Gastrocnemius medialis (tissue), 4 donors: ENCODE results near the gene PKP4. TPM values are rescaled to one million over a fixed set of nuclear protein-coding genes. Genes with fewer than 3 reads are reported as not detected.
A peak's percentile ranks its signal among the peaks of the same experiment; 100 is the strongest.
"Not testable (repeated sequence)": the region's sequence is repeated elsewhere in the genome, so short reads cannot be mapped to it uniquely, and the experiment has no call there.

Source experiments
- ATAC-seq, 2 donors: fragments of 150-250 bp; one replicate each; pipeline ENCODE4 v1.9.1; 2016
- DNase-seq, 2 donors: peaks; one replicate each; pipeline ENCODE4 v3.0.0-alpha.2; 2019
- H3K27ac ChIP-seq, 4 donors: fragments of 200-600 bp; sonication (generic); 1 replicate in 1 of 4; 2 replicates in 3 of 4; pipeline ENCODE4 v1.5.1; 2016 to 2018; ENCODE audit warnings: mild to moderate bottlenecking in 2 of 4, moderate library complexity in 1 of 4
- H3K27me3 ChIP-seq, 3 donors: fragments of 200-600 bp; sonication (generic) in 2 of 3; 1 replicate in 1 of 3; 2 replicates in 2 of 3; pipeline versions ENCODE4 v1.5.1 to v1.6.0; 2016 to 2019; ENCODE audit warnings: mild to moderate bottlenecking in 1 of 3, moderate library complexity in 1 of 3
- H3K36me3 ChIP-seq, 2 donors: fragments of 200-600 bp; sonication (generic) in 1 of 2; one replicate each; pipeline ENCODE4 v1.5.1; 2017 to 2018
- H3K4me1 ChIP-seq, 2 donors: fragments of 200-600 bp; sonication (generic) in 1 of 2; one replicate each; pipeline ENCODE4 v1.5.1; 2016 to 2017; ENCODE audit warnings: mild to moderate bottlenecking in 2 of 2
- H3K4me3 ChIP-seq, 4 donors: fragments of 200-600 bp; sonication (generic) in 3 of 4; 1 replicate in 1 of 4; 2 replicates in 3 of 4; pipeline ENCODE4 v1.5.1; 2016 to 2019; ENCODE audit warnings: mild to moderate bottlenecking in 2 of 4
- H3K9me3 ChIP-seq, 3 donors: fragments of 200-600 bp; sonication (generic) in 2 of 3; 1 replicate in 1 of 3; 2 replicates in 2 of 3; pipeline ENCODE4 v1.5.1; 2016 to 2019
- CTCF ChIP-seq, 5 experiments: fragments of 450-650 bp in 3 of 5; fragments of 200-600 bp in 2 of 5; sonication (generic) in 2 of 5; IDR thresholded peaks in 4 of 5; conservative IDR thresholded peaks in 1 of 5; 1 replicate in 4 of 5; 2 replicates in 1 of 5; pipeline ENCODE4 v1.5.1; 2016 to 2019; ENCODE audit warnings: antibody characterized with exemption in 5 of 5, mild to moderate bottlenecking in 3 of 5, moderate library complexity in 3 of 5
- POLR2A ChIP-seq, 2 donors: fragments of 450-650 bp; IDR thresholded peaks; one replicate each; pipeline ENCODE4 v1.6.1; 2017; ENCODE audit warnings: antibody characterized with exemption in 2 of 2, mild to moderate bottlenecking in 2 of 2, moderate library complexity in 2 of 2
- in situ Hi-C, 4 donors: fragments of 200-750 bp; cut with MboI; loops; one replicate each; pipeline versions ENCODE4 v1.15.0 to v1.8.0; 2017; ENCODE audit warnings: low sequenced_read_pairs in 4 of 4
- intact Hi-C: fragments of 100-400 bp; cut with DNase I; formaldehyde crosslinking; loops from one replicate; pipeline ENCODE4 v1.15.1; 2023; ENCODE audit warnings: low total_unique reads
- total RNA-seq, 4 donors: library from RNA; depleted of rRNA; stranded (reverse); fragments of >200 nt; gene quantifications; one replicate each; pipeline versions ENCODE4 v1.1.0 to v1.2.3, GENCODE V29; 2016

Gene PKP4
- total RNA-seq, 4 donors from 2014 or later = 15.3 to 36.0 (median 25.6) TPM

- no peak overlapping the region for H3K27ac ChIP-seq
- DNase-seq (no peak), ATAC-seq (no peak)
- no peaks in the 10 kb centered on the region for H3K4me1 ChIP-seq
- H3K36me3 ChIP-seq = peaks cover 0 to 6% of the 10 kb centered on the region in 2 donors
- H3K4me3 ChIP-seq = no peak overlapping the region
- no peaks in the 10 kb centered on the region for H3K9me3 ChIP-seq
- intact Hi-C loops (no loop called here), in situ Hi-C loops (no loop called here)
- no peak for TF ChIP-seq POLR2A (IDR thresholded peaks at IDR 0.05)
- TF ChIP-seq CTCF (IDR thresholded peaks at IDR 0.05 in 4 of 5, conservative IDR thresholded peaks at IDR 0.05 in 1 of 5) = no peak
- H3K27me3 ChIP-seq = no peaks in the 10 kb centered on the region
Measured at GRCh38 chr2:158467248-158467647, 10.5 kb downstream of the PKP4 start.

GRCh38 chr2:158472829-158473228 lies 16.1 kb downstream of the PKP4 start:
- intact Hi-C loops, H3K27me3 ChIP-seq, H3K27ac ChIP-seq, H3K9me3 ChIP-seq, DNase-seq, ATAC-seq, H3K36me3 ChIP-seq, H3K4me3 ChIP-seq, H3K4me1 ChIP-seq, in situ Hi-C loops: not testable (repeated sequence)

- H3K4me3 ChIP-seq, H3K4me1 ChIP-seq, H3K27me3 ChIP-seq, ATAC-seq, intact Hi-C loops, H3K27ac ChIP-seq, DNase-seq, in situ Hi-C loops, H3K36me3 ChIP-seq, H3K9me3 ChIP-seq: not testable (repeated sequence)
Measured at GRCh38 chr2:158473300-158473699, 16.5 kb downstream of the PKP4 start.

- Histone ChIP-seq H3K4me3 (no peak overlapping the region), H3K36me3 (peaks cover 0 to 6% of the 10 kb centered on the region in 2 donors), H3K9me3 (no peaks in the 10 kb centered on the region), H3K27ac (no peak overlapping the region), H3K4me1 (peaks cover 0 to 9% of the 10 kb centered on the region in 2 donors), H3K27me3 (no peaks in the 10 kb centered on the region)
- intact Hi-C loops = no loop called here
- TF ChIP-seq POLR2A (IDR thresholded peaks at IDR 0.05) = no peak
- no peak for TF ChIP-seq CTCF (IDR thresholded peaks at IDR 0.05 in 4 of 5, conservative IDR thresholded peaks at IDR 0.05 in 1 of 5)
- in situ Hi-C loops = no loop called here
- DNase-seq (no peak), ATAC-seq (no peak)
Measured at GRCh38 chr2:158473719-158474392, 17.1 kb downstream of the PKP4 start.

- intact Hi-C loops, H3K27me3 ChIP-seq, in situ Hi-C loops: not testable (repeated sequence)
Measured at GRCh38 chr2:158474526-158475011, 17.8 kb downstream of the PKP4 start.

GRCh38 chr2:158477202-158477601 lies 20.4 kb downstream of the PKP4 start:
- no peak for DNase-seq
- H3K4me1 ChIP-seq = peaks cover 0 to 9% of the 10 kb centered on the region in 2 donors
- no peak overlapping the region for H3K4me3 ChIP-seq
- no peaks in the 10 kb centered on the region for H3K36me3 ChIP-seq
- peak overlapping the region in 1 of 4 donors; percentile 2 for H3K27ac ChIP-seq
- no peaks in the 10 kb centered on the region for H3K9me3 ChIP-seq
- intact Hi-C loops (no loop called here), in situ Hi-C loops (no loop called here)
- H3K27me3 ChIP-seq = no peaks in the 10 kb centered on the region
- TF ChIP-seq POLR2A (IDR thresholded peaks at IDR 0.05) (no peak), CTCF (IDR thresholded peaks at IDR 0.05 in 4 of 5, conservative IDR thresholded peaks at IDR 0.05 in 1 of 5) (no peak)
- no peak for ATAC-seq

More at GRCh38 chr2:158474526-158475011, 17.8 kb downstream of the PKP4 start:
- not testable (repeated sequence) for H3K36me3 ChIP-seq, H3K4me3 ChIP-seq, DNase-seq, H3K27ac ChIP-seq, H3K4me1 ChIP-seq, H3K9me3 ChIP-seq, ATAC-seq
